HG02588 (cell line): Measurements from ENCODE around the gene CRISPLD2.

Experiments used
- ATAC-seq: cut with Tn5 transposase; IDR thresholded peaks from one replicate; pipeline ENCODE4 v1.9.1; 2021; ENCODE audit warnings: mild to moderate bottlenecking, moderate library complexity; ENCODE audit not compliant: unreplicated experiment

CRISPLD2 gene

GRCh38 chr16:84881702-84882521 lies 62.1 kb downstream of the CRISPLD2 start:
- no peak for ATAC-seq

GRCh38 chr16:84883301-84883700 lies 63.5 kb downstream of the CRISPLD2 start:
- no peak for ATAC-seq

- no peak for ATAC-seq
These were observed 64.4 kb downstream of the CRISPLD2 start for GRCh38 chr16:84884246-84884595.

GRCh38 chr16:84884596-84885341 lies 65.0 kb downstream of the CRISPLD2 start:
- no peak for ATAC-seq

GRCh38 chr16:84885342-84885910 lies 65.6 kb downstream of the CRISPLD2 start:
- ATAC-seq, result no peak

GRCh38 chr16:84886497-84887090 lies 66.8 kb downstream of the CRISPLD2 start:
- ATAC-seq, result no peak

- ATAC-seq, result no peak
These were observed 67.4 kb downstream of the CRISPLD2 start for GRCh38 chr16:84887207-84887606.

- ATAC-seq, result no peak
These were observed 68.7 kb downstream of the CRISPLD2 start for GRCh38 chr16:84888450-84888849.

- no peak for ATAC-seq
These were observed 69.3 kb downstream of the CRISPLD2 start for GRCh38 chr16:84889066-84889465.

GRCh38 chr16:84890427-84890826 lies 70.6 kb downstream of the CRISPLD2 start:
- no peak for ATAC-seq

GRCh38 chr16:84891149-84891795 lies 71.5 kb downstream of the CRISPLD2 start:
- no peak for ATAC-seq

- no peak for ATAC-seq
These were observed 72.3 kb downstream of the CRISPLD2 start for GRCh38 chr16:84892097-84892496.

GRCh38 chr16:84893467-84893848 lies 73.7 kb downstream of the CRISPLD2 start:
- ATAC-seq, result no peak

GRCh38 chr16:84893849-84894599 lies 74.2 kb downstream of the CRISPLD2 start:
- ATAC-seq, result no peak

GRCh38 chr16:84895016-84895415 lies 75.2 kb downstream of the CRISPLD2 start:
- ATAC-seq, result no peak

GRCh38 chr16:84896847-84897246 lies 77.1 kb downstream of the CRISPLD2 start:
- ATAC-seq, result no peak

- ATAC-seq, result no peak
These were observed 78.2 kb downstream of the CRISPLD2 start for GRCh38 chr16:84897911-84898377.

GRCh38 chr16:84898447-84898846 lies 78.7 kb downstream of the CRISPLD2 start:
- ATAC-seq, result no peak

- ATAC-seq, result no peak
These were observed 79.6 kb downstream of the CRISPLD2 start for GRCh38 chr16:84899414-84899813.

GRCh38 chr16:84905965-84906460 lies 86.2 kb downstream of the CRISPLD2 start:
- no peak for ATAC-seq
